GM12873 (cell line): ENCODE results near the gene TRABD2B.

ENCODE experiments used
- TF ChIP-seq, protein P1 (sequence below): IDR thresholded peaks from 2 replicates; pipeline ENCODE4 v1.5.1; 2012; ENCODE audit warnings: low read depth, mild to moderate bottlenecking, moderate library complexity, low read length, control low read depth; ENCODE audit not compliant: insufficient read depth; ENCODE audit errors: missing control alignments

The TRABD2B gene

GRCh38 chr1:47837056-47837830 is 159.9 kb downstream of the TRABD2B start:
- TF ChIP-seq, protein P1, sequence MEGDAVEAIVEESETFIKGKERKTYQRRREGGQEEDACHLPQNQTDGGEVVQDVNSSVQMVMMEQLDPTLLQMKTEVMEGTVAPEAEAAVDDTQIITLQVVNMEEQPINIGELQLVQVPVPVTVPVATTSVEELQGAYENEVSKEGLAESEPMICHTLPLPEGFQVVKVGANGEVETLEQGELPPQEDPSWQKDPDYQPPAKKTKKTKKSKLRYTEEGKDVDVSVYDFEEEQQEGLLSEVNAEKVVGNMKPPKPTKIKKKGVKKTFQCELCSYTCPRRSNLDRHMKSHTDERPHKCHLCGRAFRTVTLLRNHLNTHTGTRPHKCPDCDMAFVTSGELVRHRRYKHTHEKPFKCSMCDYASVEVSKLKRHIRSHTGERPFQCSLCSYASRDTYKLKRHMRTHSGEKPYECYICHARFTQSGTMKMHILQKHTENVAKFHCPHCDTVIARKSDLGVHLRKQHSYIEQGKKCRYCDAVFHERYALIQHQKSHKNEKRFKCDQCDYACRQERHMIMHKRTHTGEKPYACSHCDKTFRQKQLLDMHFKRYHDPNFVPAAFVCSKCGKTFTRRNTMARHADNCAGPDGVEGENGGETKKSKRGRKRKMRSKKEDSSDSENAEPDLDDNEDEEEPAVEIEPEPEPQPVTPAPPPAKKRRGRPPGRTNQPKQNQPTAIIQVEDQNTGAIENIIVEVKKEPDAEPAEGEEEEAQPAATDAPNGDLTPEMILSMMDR = no peak

DNA sequence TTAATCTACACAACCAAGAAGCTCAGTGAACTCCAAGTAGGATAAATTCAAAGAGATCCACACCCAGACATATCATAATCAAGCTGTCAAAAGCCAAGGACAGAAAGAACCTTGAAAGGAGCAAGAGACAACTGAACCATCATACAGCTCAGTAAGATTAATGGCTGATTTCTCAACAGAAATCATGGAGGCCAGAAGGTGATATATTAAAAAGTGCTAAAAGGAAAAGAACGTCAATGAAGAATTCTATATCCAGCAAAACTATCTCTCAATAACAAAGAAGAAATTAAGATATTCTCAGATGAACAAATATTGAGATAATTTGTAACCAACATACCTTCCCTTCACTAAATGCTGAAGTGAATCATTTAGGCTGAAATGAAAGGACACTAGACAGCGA is 161.8 kb downstream of the TRABD2B start:
- TF ChIP-seq, protein P1 = no peak

DNA sequence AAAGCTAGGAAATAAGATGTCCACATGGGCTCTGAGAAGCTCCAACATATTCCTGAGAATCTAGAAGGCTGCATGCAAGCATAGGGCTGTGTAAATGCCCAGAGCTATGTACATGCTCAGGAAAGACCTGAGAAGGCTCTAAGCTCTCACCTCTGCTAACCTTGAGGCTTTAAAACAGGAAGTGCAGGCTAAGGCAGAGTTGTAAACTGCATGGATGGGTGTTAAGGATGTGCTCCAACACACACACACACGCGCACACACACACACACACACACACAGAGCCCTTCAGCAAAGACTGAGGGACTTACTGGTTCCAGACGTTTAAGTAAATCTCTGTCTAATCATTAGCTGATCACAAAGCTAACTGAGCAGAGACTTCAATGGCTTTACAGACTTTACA is 162.9 kb downstream of the TRABD2B start:
- TF ChIP-seq, protein P1 = no peak

DNA sequence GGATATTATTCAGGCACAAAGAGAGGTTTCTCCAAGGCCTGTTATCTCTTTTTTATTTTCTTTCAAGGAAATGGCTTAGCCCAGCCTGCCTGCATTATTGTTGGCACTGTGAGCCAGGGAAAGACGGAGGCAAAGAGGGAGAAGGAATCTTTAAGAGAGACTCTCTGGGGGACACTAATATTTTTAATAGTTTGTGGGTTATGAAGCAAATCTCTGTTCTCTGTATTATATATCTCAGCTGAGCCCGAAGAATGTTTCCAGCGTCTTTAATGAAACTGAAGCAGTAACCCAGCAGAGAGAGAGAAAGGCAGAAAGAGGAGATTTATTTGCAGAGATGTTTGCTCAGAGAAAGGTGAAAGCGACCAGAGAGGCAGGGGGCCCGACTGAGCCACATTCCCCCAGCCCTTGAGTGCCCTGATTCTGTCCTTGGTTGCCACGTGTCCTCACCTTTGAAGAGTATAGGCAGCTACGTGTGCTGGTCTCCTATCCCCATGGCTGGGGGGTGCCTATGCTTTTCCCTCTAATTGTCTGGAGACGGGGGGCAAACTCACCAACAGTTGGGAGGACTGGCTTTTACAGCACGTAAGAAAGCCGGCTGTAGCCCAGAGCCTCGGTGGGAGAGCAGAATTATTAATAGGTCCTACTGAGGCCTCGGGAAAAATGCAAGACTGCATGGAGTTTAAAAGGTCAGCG is 166.4 kb downstream of the TRABD2B start:
- TF ChIP-seq, protein P1 = no peak

DNA sequence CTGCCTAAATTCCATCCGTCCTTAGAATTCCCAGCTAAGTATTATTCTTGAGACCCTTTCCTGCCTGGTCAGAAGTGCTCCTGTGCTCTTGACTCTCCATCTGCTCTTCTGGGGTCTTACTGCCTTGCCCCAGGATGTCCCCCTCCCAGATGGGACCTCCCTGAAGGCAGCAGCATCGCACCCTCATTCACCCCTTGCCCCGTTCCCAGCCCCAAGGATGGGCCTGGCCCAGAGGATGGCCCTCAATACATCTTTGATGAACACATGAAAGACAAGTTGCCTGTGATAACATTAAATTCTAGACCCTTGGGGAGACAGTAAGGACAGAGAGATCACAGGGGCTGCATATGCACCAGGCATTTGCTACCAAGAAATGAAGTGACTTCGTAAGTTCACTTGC is 167.2 kb downstream of the TRABD2B start:
- TF ChIP-seq, protein P1 = no peak

DNA sequence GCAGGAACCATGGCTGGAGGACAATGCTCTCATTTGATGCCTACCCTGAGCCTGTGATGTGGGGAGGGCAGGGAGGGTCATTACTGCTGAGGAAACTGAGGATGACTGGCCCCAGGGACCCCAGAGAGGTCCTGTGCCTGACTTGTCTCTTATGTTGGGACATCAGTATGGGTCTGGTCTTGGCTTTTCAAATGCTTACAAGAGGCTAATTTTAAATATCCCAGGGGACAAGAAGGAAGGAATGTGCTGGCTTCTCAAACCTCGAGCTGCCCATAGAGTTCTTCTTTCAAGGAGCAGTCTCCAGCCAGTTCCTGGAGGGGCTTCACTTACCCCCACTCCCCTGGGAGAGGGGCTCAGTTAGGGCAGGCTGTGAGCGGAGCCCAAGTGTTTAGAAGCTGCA is 168.2 kb downstream of the TRABD2B start:
- TF ChIP-seq, protein P1 = no peak

- TF ChIP-seq, protein P1 = no peak
Measured at GRCh38 chr1:47827109-47827508, 170.1 kb downstream of the TRABD2B start.
